Brain microvascular endothelial cell (primary cell): Measurements from ENCODE around the gene HOXB5.
A peak's percentile ranks its signal among the peaks of the same experiment; 100 is the strongest.

ENCODE experiments used
- DNase-seq: peaks from one replicate; pipeline ENCODE4 v3.0.0-alpha.2; 2020
- H3K27ac ChIP-seq: fragments of 250-450 bp; sonication (Bioruptor Pico); 2 replicates; pipeline ENCODE4 v1.5.1; 2020; ENCODE audit warnings: mild to moderate bottlenecking, moderate library complexity
- H3K27me3 ChIP-seq: fragments of 250-450 bp; sonication (Bioruptor Pico); replicated peaks from 2 replicates; pipeline ENCODE4 v1.5.1; 2020; ENCODE audit warnings: mild to moderate bottlenecking
- H3K36me3 ChIP-seq: fragments of 250-450 bp; sonication (Bioruptor Pico); replicated peaks from 2 replicates; pipeline ENCODE4 v1.5.1; 2020; ENCODE audit warnings: mild to moderate bottlenecking
- H3K4me3 ChIP-seq: 2 replicates; pipeline ENCODE4 v1.5.1; 2011; ENCODE audit warnings: low read depth, mild to moderate bottlenecking, control low read depth, low read length, moderate library complexity
- in situ Hi-C: cut with HindIII; loops from 2 replicates; pipeline ENCODE4 v1.10.0; 2017; ENCODE audit warnings: low sequenced_read_pairs, low pct_ligation_motif_present
- TF ChIP-seq, protein P1 (sequence below): IDR thresholded peaks from 2 replicates; pipeline ENCODE4 v1.5.1; 2011; ENCODE audit warnings: low read depth, mild to moderate bottlenecking, moderate library complexity, low read length, control low read depth, inconsistent platforms; ENCODE audit errors: missing control alignments

HOXB5 gene

DNA sequence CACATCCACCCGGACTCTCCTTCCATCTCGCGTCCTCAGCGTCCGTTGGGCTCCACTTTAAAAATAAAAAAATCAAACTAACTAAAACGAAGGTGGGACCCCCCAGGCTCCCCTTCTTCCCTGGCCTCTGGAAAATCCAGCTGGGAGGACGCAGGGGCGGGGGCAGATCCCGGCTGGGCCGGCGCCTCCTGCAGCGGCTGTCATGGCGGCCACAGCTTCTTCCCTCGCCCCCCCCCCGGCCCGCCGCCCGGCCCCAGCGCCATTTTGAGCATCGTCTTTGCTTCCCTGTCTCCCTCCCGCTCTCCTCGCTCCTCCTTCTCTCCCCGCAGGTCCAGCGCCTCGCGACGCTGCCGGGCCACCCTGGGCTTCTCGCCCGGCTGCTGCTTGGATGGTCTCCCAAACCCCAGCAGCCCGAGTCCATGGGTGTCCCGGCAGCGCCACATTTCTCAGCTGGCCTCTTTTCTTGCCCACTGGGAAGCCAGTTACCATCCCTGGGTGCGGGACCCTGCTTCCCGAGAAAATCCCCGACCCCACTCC, 51.9 kb downstream of the HOXB5 start:
- no peak for DNase-seq
- TF ChIP-seq, protein P1, sequence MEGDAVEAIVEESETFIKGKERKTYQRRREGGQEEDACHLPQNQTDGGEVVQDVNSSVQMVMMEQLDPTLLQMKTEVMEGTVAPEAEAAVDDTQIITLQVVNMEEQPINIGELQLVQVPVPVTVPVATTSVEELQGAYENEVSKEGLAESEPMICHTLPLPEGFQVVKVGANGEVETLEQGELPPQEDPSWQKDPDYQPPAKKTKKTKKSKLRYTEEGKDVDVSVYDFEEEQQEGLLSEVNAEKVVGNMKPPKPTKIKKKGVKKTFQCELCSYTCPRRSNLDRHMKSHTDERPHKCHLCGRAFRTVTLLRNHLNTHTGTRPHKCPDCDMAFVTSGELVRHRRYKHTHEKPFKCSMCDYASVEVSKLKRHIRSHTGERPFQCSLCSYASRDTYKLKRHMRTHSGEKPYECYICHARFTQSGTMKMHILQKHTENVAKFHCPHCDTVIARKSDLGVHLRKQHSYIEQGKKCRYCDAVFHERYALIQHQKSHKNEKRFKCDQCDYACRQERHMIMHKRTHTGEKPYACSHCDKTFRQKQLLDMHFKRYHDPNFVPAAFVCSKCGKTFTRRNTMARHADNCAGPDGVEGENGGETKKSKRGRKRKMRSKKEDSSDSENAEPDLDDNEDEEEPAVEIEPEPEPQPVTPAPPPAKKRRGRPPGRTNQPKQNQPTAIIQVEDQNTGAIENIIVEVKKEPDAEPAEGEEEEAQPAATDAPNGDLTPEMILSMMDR: no peak
- Histone ChIP-seq H3K4me3 (peak overlapping the region; percentile 75), H3K27me3 (peaks cover 67% of the 10 kb centered on the region), H3K27ac (no peak overlapping the region), H3K36me3 (no peaks in the 10 kb centered on the region)
- in situ Hi-C loops: no loop called here
